Lung (tissue), 12 donors: ENCODE data around the gene R3HCC1L. TPM values are rescaled to one million over a fixed set of nuclear protein-coding genes. Genes with fewer than 3 reads are reported as not detected.

ENCODE experiments used
- ATAC-seq: fragments of 200-7000 bp; cut with Tn5 transposase; one replicate; pipeline ENCODE4 v1.9.1; 2020; ENCODE audit warnings: moderate number of reproducible peaks; ENCODE audit not compliant: insufficient read depth, low FRiP score
- DNase-seq, 3 donors: peaks; one replicate each; pipeline ENCODE4 v3.0.0-alpha.2; 2013 to 2017
- H3K27ac ChIP-seq, 2 donors: one replicate each; pipeline ENCODE4 v1.5.1; 2013; ENCODE audit warnings: mild to moderate bottlenecking in 2 of 2, moderate library complexity in 2 of 2, control low read depth in 1 of 2, inconsistent platforms in 1 of 2, low read depth in 1 of 2, low read length in 1 of 2
- H3K27me3 ChIP-seq, 3 donors: one replicate each; pipeline ENCODE4 v1.5.1; 2013; ENCODE audit warnings: low read length in 2 of 3; ENCODE audit not compliant: control insufficient read depth in 3 of 3, insufficient read depth in 3 of 3
- H3K36me3 ChIP-seq, 4 donors: one replicate each; pipeline ENCODE4 v1.5.1; 2013; ENCODE audit warnings: low read length in 4 of 4, mild to moderate bottlenecking in 1 of 4, moderate library complexity in 1 of 4; ENCODE audit not compliant: control insufficient read depth in 4 of 4, insufficient read depth in 4 of 4
- H3K4me1 ChIP-seq, 5 donors: one replicate each; pipeline ENCODE4 v1.5.1; 2013; ENCODE audit warnings: low read length in 5 of 5, mild to moderate bottlenecking in 2 of 5, moderate library complexity in 1 of 5; ENCODE audit not compliant: control insufficient read depth in 5 of 5, insufficient read depth in 5 of 5
- H3K4me3 ChIP-seq: one replicate; pipeline ENCODE4 v1.5.1; 2013; ENCODE audit warnings: mild to moderate bottlenecking, control low read depth, moderate library complexity
- H3K9ac ChIP-seq, 2 donors: one replicate each; pipeline ENCODE4 v1.5.1; 2013; ENCODE audit warnings: low read length in 2 of 2, control low read depth in 1 of 2; ENCODE audit not compliant: insufficient read depth in 1 of 2
- H3K9me3 ChIP-seq, 4 donors: one replicate each; pipeline ENCODE4 v1.5.1; 2013; ENCODE audit warnings: low read length in 3 of 4, mild to moderate bottlenecking in 1 of 4, moderate library complexity in 1 of 4; ENCODE audit not compliant: control insufficient read depth in 4 of 4, insufficient read depth in 3 of 4
- CTCF ChIP-seq: IDR thresholded peaks from 2 replicates; pipeline ENCODE4 v1.5.1; 2012; ENCODE audit warnings: mild to moderate bottlenecking; ENCODE audit errors: control extremely low read depth, extremely low read depth
- WGBS, 2 donors: extraction: QIAGEN DNeasy Blood & Tissue Kit; methylation state at CpG; one replicate each; pipeline ENCODE4 v1.1.7; 2013; 5-methylcytosine and 5-hydroxymethylcytosine counted together
- polyA plus RNA-seq, 2 donors: library from polyadenylated mRNA; stranded (reverse); fragments of 200-250 nt; gene quantifications; one replicate each; pipeline ENCODE4 v1.2.1, GENCODE V29; 2013
- total RNA-seq, 2 donors: library from RNA; depleted of rRNA in 1 of 2; stranded (reverse); fragments of >200 nt in 1 of 2; gene quantifications; one replicate each; pipeline ENCODE4 v1.2.1, GENCODE V29; 2014 to 2021
- donor health status: control.
- donor health status: control.
- donor health status: Bipolar disorder and iron deficiency.
- donor health status: healthy.
- donor health status: DM: yes; HTN: yes; CAD: no.

R3HCC1L gene
- total and polyA plus RNA-seq, 4 donors = 5.0 to 39.4 (median 11.3) TPM

GRCh38 chr10:98096731-98097130, 37.7 kb upstream of the R3HCC1L start:
- Histone ChIP-seq H3K36me3 (no peaks in the 10 kb centered on the region), H3K4me1 (no peaks in the 10 kb centered on the region), H3K27ac (no peak overlapping the region), H3K9ac (no peak overlapping the region), H3K4me3 (no peak overlapping the region), H3K27me3 (peaks cover 0 to 19% (median 0%) of the 10 kb centered on the region in 3 donors), H3K9me3 (no peaks in the 10 kb centered on the region)
- DNase-seq = no peak
- ATAC-seq = no peak
- WGBS, 2 donors = 68 to 78% methylated on average over 10 of the region's 10 CpGs
- TF ChIP-seq CTCF = no peak

- WGBS, 2 donors = 70 to 83% methylated on average over 8 of the region's 8 CpGs
- ATAC-seq (no peak), DNase-seq (no peak)
- Histone ChIP-seq H3K27ac (no peak overlapping the region), H3K4me1 (no peaks in the 10 kb centered on the region), H3K27me3 (peaks cover 0 to 19% (median 0%) of the 10 kb centered on the region in 3 donors), H3K9ac (no peak overlapping the region), H3K4me3 (no peak overlapping the region), H3K36me3 (no peaks in the 10 kb centered on the region), H3K9me3 (no peaks in the 10 kb centered on the region)
- no peak for TF ChIP-seq CTCF
Measured at GRCh38 chr10:98097175-98097574, 37.3 kb upstream of the R3HCC1L start.

DNA sequence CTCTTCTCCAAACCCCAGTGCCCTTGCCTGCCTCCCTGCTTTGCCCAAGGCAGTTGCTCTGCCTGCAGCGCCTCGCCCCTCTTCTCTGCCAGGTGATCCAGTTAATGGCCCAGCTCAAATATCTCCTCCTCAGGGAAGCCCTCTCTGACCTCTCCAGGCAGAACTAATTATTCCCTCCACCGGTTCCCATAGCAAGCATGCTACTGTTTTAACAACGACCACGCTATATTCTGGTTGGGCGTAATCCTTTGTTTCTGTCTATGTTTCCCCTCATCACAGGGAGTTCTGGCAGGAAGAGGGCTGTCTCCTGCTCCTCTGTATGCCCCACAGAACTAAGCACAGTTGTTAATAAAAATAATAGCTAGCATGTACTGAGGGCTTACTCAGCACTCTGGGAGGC, 36.8 kb upstream of the R3HCC1L start:
- DNase-seq (peak in 1 of 3 donors; percentile 27), ATAC-seq (no peak)
- Histone ChIP-seq H3K36me3 (no peaks in the 10 kb centered on the region), H3K9me3 (no peaks in the 10 kb centered on the region), H3K4me1 (no peaks in the 10 kb centered on the region), H3K27ac (no peak overlapping the region), H3K9ac (no peak overlapping the region), H3K4me3 (no peak overlapping the region), H3K27me3 (peaks cover 0 to 19% (median 0%) of the 10 kb centered on the region in 3 donors)
- WGBS, 2 donors = 47 to 50% methylated on average over 6 of the region's 6 CpGs
- no peak for TF ChIP-seq CTCF

- no peak for DNase-seq
- TF ChIP-seq CTCF = no peak
- no peaks in the 10 kb centered on the region for H3K4me1 ChIP-seq
Measured at GRCh38 chr10:98098247-98098646, 36.2 kb upstream of the R3HCC1L start.

More at GRCh38 chr10:98098247-98098646, 36.2 kb upstream of the R3HCC1L start:
- Histone ChIP-seq H3K36me3 (no peaks in the 10 kb centered on the region), H3K27ac (no peak overlapping the region), H3K9me3 (no peaks in the 10 kb centered on the region), H3K9ac (no peak overlapping the region), H3K27me3 (peaks cover 0 to 19% (median 0%) of the 10 kb centered on the region in 3 donors), H3K4me3 (no peak overlapping the region)
- 73 to 74% methylated on average over 6 of the region's 6 CpGs for WGBS, 2 donors
- ATAC-seq = no peak
